GM19351 (cell line): ENCODE measurements around the gene F2RL1.
A peak's percentile ranks its signal among the peaks of the same experiment; 100 is the strongest.
"Not testable (repeated sequence)": the region's sequence is repeated elsewhere in the genome, so short reads cannot be mapped to it uniquely, and the experiment has no call there.

Source experiments
- ATAC-seq: cut with Tn5 transposase; IDR thresholded peaks from one replicate; pipeline ENCODE4 v1.9.1; 2021; ENCODE audit warnings: mild to moderate bottlenecking, moderate library complexity; ENCODE audit not compliant: unreplicated experiment

Gene F2RL1

DNA sequence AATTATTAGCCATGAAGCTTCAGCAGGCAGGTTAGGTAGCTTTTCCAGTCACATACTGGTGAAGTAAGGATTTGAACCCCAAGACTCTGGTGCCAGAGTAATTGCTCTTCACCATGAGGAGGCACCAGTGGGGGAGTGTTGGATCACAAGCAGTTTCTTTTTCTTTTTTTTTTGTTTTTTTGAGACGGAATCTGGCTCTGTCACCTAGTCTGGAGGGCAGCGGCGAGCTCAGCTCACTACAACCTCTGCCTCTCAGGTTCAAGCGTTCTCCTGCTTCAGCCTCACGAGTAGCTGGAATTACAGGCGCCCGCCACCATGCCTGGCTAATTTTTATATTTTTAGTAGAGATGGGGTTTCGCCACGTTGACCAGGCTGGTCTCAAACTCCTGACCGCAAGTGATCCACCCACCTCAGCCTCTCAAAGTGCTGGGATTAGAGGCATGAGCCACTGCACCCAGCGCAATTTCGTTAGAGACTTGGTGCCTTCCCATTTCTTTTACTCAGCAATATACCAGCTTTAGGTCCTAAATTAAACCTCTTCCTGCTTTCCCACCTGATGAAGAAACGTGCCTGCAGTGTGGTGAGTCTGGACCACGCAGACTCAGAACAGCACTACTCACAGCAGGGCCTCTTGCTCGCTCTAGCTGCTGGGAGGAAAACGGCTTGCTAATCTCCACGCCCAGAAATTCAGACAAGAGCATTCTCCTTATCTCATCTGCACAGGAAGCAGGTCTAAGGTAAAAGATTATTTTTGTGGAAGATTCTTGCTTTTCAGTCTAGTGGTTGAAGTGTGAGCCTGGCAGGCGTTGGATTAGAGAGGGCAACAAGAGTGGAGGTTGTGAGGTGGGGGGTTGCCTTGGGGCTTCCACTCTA, 30.8 kb downstream of the F2RL1 start, which contains the start of gene S100Z:
Gene S100Z (plus strand): TSS at position 596 of the 873 bp plus-strand sequence. CDS start 25,346 bp downstream, outside the sequence.
- ATAC-seq, result no peak

DNA sequence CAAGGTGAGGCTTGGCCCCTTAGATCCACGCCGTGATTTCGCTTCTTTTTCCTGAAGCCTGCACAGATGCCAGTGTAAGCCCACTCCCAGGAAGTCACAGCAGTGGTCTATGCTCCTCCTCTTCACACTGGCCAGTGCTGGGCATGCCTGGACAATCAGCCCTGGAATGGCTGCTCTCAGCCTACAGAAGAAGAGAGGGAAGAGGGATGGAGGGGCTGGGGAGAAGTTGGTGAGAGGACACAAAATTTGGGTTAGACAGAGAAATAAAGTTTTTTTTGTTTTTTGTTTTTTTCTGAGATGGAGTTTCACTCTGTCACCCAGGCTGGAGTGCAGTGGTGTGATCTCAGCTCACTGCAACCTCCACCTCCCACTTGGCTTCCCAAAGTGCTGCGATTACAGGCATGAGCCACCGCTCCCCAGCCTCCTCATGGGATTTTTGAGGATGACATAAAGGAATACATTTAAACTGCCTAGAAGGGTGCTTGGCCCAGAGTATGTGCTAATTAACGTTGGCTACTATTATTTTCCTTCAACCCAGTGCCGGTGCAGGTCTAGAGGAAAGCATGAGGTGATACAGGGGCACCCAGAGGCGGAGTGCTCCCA, 31.8 kb downstream of the F2RL1 start:
- no peak for ATAC-seq

DNA sequence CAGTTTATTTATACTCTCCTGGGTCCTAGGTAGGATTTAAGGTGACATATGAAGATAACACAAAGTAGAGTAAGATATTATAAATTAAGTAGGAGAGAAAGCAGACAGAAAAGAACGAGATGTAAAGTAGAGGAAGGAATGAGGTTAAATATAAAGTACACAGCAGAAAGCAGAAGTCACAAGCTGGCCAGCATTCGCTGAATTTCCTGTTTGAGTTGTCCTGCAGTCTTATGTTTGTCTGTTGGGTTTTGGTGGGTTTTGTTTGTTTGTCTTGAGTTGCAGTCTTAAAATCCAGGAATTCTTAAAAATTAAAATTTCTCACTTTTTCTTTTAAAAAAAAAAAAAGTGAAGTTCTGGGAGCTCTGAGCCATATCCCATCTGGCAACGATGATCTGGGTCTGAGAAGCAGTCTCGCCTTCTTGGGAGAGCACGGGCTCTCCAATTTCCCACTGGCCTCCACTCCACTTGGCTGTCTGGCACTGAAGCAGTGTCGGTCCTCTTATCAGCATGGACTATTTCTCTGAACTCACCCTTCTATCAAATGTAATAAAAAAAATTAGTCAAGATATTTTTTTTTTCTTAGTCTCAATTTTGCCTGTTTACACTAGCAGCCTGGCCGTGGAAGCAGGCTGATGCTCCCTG, 33.0 kb downstream of the F2RL1 start:
- no peak for ATAC-seq

DNA sequence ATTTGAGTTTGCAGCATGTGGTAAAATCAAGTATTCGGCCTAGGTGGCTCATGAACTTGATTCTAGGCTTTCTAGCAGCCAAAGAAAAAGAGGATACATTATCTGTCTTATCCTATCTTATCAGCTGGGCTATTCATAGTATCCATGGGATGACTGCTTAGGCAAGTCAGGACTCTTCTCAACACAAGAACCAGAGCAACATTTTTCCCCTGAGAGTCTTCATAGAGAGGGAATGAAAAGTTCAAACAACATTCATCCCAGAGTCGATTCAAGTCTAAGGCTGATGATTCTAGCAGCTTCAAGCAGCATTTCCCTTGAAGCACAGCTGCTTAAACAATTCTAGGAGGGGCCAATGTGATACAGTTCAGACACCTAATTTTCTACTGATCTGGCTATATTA, 33.9 kb downstream of the F2RL1 start:
- ATAC-seq, result no peak

DNA sequence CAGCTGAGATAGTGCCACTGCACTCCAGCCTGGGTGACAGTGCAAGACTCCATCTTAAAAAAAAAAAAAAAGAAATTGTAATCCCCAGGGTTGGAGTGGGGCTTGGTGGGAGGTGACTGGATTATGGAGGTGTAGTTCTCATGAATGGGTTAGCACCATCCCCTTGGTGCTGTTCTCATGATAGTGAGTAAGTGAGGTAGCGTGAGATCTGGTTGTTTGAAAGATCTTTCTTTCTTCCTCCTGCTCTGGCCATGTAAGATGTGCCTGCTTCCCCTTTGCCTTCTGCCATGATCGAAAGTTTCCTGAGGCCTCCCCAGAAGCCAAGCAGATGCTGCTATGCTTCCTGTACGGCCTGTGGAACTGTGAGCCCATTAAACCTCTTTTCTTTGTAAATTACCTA, 34.9 kb downstream of the F2RL1 start:
- not testable (repeated sequence) for ATAC-seq

DNA sequence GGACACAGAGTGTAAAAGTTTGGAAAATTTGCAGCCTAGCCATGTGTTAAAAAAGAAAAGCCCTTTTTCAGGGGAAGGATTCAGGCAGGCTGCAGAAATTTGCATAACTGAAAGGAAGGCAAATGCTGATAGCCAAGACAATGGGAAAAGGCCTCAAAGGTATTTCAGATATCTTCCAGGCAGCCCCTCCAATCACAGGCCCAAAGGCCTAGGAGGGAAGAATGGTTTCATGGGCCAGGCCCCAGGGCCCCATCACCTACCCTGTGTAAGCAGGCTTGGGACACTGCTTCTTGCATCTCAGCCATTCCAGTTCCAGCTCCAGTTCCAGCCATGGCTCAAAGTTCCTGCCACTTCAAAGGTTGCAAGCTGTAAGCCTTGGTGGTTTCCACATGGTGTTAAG, 35.8 kb downstream of the F2RL1 start:
- no peak for ATAC-seq

DNA sequence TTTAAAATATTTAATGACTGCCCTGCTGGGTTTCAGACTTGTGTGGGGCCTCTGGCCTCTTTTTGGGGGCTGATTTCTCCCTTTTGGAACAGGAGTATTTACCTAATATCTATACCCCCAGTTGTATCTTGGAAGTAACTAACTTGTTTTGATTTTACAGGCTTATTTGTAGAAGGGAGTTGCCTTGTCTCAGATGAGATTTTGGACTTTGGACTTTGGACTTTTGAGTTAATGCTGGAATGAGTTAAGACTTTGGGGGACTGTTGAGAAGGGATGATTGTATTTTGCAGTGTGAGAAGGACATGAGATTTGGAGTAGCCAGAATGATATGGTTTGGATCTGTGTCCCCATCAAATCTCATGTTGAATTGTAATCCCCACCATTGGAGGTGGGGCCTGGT, 36.7 kb downstream of the F2RL1 start:
- not testable (repeated sequence) for ATAC-seq

DNA sequence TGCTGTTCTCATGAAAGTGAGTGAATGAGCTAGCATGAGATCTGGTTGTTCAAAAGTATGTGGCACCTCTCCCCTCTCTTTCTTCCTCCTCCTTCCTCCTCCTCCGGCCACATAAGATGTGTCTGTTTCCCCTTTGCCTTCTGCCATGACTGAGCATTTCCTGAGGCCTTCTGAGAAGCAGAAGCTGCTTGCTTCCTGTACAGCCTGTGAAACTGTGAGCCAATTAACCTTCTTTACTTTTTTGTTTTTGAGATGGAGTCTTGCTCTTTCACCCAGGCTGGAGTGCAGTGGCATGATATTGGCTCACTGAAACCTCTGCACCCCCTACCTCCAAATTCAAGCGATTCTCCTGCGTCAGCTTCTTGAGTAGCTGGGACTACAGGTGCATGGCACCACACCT, 37.1 kb downstream of the F2RL1 start:
- no peak for ATAC-seq

DNA sequence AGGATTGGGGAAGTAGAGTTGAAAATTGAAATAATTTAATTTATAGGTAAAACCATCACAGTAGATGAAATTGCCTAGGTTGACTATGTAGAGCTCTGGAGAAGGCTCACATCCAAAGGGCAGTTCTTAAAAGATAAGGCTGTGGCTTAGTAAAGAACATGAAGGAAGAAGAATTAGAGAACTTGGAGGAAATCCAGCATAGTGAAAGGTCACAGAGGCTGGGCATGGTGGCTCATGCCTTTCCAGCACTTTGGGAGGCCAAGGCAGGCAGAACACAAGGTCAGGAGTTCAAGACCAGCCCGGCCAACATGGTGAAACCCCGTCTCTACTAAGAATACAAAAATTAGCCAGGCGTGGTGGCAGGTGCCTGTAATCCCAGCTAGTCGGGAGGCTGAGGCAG, 38.0 kb downstream of the F2RL1 start:
- ATAC-seq, result not testable (repeated sequence)

DNA sequence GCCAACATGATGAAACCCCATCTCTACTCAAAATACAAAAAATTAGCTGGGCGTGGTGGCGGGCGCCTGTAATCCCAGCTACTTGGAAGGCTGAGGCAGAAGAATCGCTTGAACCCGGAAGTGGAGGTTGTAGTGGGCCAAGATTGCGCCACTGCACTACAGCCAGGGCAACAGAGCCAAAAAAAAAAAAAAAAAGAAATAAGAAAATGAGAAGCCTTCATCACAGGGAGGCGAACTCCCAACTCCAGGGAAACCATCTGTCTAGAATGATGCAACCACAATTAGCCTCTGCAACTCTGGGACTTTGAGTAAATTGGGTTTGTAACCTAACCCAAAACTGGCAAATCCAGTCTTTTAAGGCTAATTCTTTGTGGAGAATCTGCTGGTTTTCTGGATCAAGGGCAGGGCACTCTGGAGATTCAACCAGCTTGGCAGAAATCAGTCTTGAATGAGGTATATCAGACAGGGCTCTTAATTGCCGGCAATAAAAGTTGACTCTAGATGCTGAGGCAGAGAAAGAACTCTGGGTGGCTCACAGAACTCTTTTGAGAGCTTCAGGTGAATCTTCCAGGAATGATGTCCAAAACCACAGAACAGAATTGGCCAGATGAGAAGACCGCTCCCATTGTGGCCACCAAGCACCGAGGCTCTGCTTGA, 40.9 kb downstream of the F2RL1 start:
- no peak for ATAC-seq

DNA sequence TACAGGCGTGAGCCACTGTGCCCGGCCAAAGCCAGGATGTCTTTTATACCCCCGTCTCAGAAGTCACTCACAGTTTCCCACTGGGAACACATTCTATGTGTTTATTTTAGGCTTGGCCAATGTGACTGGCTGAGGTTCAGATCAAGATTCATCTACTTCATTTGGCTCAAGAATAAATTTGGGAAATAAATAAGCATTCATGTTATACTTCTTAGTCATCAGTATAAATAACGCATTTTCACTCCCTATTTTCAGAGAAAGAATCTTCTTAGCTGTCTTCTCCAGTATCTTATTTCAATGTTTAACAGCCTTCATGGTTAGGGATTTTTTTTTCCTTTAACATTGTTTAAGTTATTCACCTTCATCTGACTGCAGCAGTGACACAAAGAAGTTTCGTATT, 42.8 kb downstream of the F2RL1 start:
- ATAC-seq, result no peak

DNA sequence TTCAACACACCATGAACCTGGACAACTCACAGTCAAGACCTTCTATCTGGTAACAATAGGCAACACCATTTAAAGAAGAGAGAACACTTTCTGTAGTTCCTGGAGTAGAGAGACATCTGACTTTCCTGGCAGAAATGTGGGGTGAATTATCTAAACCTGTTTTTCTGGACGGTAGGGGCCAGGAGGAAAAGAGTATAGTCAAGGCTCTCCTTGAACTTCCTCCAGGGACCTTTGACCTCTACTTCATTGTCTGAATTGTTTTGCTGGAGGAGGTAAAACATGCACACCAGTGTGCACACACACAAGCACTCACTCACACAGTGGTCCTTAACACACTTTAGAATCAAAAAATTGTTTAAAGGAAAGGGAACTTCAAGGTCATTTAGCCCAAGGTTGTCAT, 44.2 kb downstream of the F2RL1 start:
- no peak for ATAC-seq

DNA sequence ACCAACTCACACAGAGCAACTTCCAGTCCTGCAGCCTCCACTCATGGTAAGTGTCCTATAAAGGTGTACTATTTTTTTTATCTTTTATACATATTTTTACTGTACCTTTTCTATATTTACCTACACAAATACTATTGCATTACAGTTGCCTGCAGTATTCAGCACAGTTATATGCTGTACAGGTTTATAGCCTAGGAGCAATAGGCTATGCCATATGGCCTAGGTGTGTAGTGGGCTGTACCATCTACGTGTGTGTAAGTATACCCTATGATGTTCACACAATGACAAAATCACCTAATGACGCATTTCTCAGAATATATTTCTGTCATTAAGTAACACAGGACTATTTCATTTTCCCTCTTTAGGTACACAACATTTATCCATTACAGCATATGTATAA, 47.7 kb downstream of the F2RL1 start:
- no peak for ATAC-seq

DNA sequence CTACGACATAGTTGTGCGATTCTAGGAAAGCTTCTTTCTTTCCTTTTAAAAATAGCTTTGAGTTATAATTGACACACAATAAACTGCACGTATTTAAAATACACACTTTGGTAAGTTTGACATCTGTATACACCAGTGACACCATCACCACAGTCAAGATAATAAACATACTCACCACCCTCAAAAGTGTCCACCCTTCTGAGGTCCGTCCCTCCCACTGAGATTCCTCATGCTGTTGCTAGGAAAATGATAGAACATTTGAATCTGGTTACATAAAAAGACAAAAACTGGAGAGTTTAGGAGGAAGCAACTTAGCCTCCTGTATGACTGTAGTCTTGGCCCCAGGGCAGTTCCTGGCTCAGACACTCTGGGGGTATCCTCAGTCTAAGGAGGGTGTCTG, 48.2 kb downstream of the F2RL1 start:
- no peak for ATAC-seq

DNA sequence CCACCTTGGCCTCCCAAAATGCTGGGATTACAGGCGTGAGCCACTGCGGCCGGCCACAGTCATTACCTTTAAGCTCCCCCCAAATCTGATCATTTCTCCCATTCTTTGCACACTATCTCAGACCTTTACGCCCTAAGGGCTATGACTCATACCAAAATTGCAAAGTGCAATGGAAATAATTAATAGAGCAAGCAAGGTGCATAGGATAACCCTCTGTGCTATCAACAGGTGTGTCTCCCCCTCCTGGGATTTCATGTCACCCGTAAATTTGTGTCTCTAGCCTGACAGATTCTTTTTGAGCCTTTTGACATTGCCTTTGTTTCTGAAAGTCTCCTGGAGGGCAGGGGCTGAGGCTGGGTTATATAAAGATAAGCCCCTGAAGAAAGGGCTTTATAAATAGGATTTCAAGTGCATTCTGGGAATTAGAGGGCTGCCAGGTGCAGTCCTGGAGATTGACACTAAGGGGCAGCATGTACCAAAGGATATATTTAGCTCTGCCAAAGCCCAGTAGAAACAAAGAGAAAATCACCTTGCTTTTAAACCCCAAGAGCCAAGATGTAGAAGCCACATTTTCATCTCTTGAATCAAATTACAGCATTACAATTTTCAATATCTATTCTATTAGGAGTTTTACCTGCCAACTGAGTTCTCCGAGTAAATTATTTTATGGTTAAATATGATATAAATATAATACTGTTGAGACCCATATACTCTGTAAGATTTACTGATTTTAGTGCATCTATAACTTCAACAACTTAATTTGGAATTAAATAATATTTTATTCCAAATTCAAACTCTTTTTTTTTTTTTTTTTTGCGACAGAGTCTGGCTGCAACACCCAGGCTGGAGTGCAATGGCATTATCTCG, 49.2 kb downstream of the F2RL1 start:
- peak; percentile 56 for ATAC-seq

DNA sequence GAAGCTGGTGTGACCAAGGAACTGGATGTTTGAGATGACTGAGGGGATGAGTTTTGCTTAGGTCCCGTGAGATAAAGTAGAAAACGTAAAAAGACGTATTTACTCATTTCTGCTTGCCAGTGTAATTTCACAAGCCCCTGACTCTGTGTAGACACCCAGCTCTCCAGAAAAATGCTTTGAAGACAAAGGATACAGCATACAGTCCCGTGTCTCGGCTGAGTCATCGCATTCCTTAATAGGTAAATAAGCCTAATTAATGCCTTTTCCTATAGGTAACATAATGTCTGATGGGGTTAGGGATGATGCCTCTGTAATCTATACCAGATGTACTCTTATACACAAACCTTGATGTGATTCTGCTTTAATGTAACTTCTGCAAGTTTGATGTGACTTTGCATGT, 51.2 kb downstream of the F2RL1 start:
- no peak for ATAC-seq

DNA sequence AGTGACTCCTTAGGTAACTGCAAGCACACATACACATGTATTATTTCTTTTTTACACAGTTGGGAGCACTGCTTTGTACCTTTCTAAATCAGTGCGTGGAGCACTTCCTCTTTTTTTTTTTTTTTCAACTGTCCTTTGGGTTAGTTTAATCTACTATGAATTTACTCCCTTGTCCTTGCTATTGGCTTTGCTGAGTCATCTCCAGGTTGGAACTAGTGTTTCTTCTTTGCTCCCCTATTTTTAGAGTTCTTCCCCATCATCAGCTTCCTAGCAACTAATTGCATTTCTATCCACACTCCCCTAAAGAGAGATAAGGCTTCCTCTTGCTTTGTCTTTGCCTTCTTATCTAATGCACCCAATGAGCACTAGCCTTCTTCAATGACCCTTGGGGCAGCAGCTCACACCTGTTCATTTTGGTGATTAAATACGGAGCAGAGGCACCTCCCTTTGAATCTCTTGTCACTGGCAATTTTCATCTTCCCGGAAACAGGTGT, 55.3 kb downstream of the F2RL1 start:
- no peak for ATAC-seq
